Adrenal gland (tissue), 5 donors: ENCODE measurements around the gene CCDC167.

ENCODE experiments used
- CTCF ChIP-seq, 6 experiments: fragments of 450-650 bp in 4 of 6; fragments of 200-600 bp in 2 of 6; sonication (generic) in 1 of 6; IDR thresholded peaks; 1 replicate in 5 of 6; 2 replicates in 1 of 6; pipeline versions ENCODE4 v1.5.1 to v1.8.0; 2016 to 2021; ENCODE audit warnings: antibody characterized with exemption in 6 of 6, mild to moderate bottlenecking in 2 of 6, moderate library complexity in 1 of 6
- POLR2A ChIP-seq, 2 donors: fragments of 450-650 bp; IDR thresholded peaks; one replicate each; pipeline ENCODE4 v1.6.1; 2017; ENCODE audit warnings: antibody characterized with exemption in 2 of 2, mild to moderate bottlenecking in 2 of 2, moderate library complexity in 1 of 2
- donor health status: DM: no; HTN: no; CAD: no.

GRCh38 chr6:37477191-37477590 is 22.5 kb downstream of the CCDC167 start:
- TF ChIP-seq POLR2A (IDR thresholded peaks at IDR 0.05): no peak
- TF ChIP-seq CTCF (IDR thresholded peaks at IDR 0.05): no peak
